ENCODE measurements around the gene FOLR3. TPM values are rescaled to one million over a fixed set of nuclear protein-coding genes. Genes with fewer than 3 reads are reported as not detected.
"Not testable (repeated sequence)": the region's sequence is repeated elsewhere in the genome, so short reads cannot be mapped to it uniquely, and the experiment has no call there.

Gene FOLR3
- total and polyA plus RNA-seq, 9 of the 15 experiments (the other 6 are each of a cell fraction or from before 2014, with no cell fraction given): not detected

- H3K9me3 ChIP-seq (replicated peaks; ENCODE audit: control insufficient read depth, insufficient read depth, low read depth, low read length); H3K4me2 ChIP-seq (ENCODE audit: insufficient read depth, low read length); intact Hi-C loops (cut with micrococcal nuclease); POLR2A ChIA-PET; H2AFZ ChIP-seq (ENCODE audit: low read depth, low read length); CTCF ChIA-PET (ENCODE audit: low intra/inter-chr PET ratio); ATAC-seq; H4K20me1 ChIP-seq (replicated peaks; ENCODE audit: control insufficient read depth, insufficient read depth, low read length); in situ Hi-C loops (cut with MboI); BruUV-seq (replicated peaks); H3K9me1 ChIP-seq (ENCODE audit: control insufficient read depth, insufficient read depth, low read length); H3K79me2 ChIP-seq (ENCODE audit: control insufficient read depth, insufficient read depth, low read length); H3K9ac ChIP-seq (ENCODE audit: insufficient read depth in 1 of 2, low read depth in 2 of 2, low read length in 2 of 2); DNase-seq (ENCODE audit: extremely low read depth in 1 of 4, low spot score in 3 of 4); H3K36me3 ChIP-seq (ENCODE audit: control insufficient read depth, insufficient read depth, low read length); H3K27ac ChIP-seq (ENCODE audit: extremely low read depth, low read depth, low read length); H3K4me1 ChIP-seq (replicated peaks in 1 of 2; ENCODE audit: control insufficient read depth in 2 of 2, insufficient read depth in 2 of 2, low read length in 2 of 2); FAIRE-seq; H3K4me3 ChIP-seq: not testable (repeated sequence)
- H3K27me3 ChIP-seq (ENCODE audit: control insufficient read depth in 2 of 2, insufficient read depth in 2 of 2, low read length in 2 of 2): peaks cover 3 to 22% of the 10 kb centered on the region in 2 experiments; a peak in 3 of 5 replicates
- WGBS (ENCODE audit: insufficient coverage, low coverage, missing lambda C conversion rate): 43% methylated on average over 5 of the region's 5 CpGs
Measured at GRCh38 chr11:72169046-72169555, 33.6 kb downstream of the FOLR3 start.

- H3K4me2 ChIP-seq (ENCODE audit: insufficient read depth, low read length); CTCF ChIA-PET (ENCODE audit: low intra/inter-chr PET ratio); H3K4me3 ChIP-seq; ATAC-seq; intact Hi-C loops (cut with micrococcal nuclease); POLR2A ChIA-PET; H3K9ac ChIP-seq (ENCODE audit: insufficient read depth in 1 of 2, low read depth in 2 of 2, low read length in 2 of 2); H3K9me1 ChIP-seq (ENCODE audit: control insufficient read depth, insufficient read depth, low read length); DNase-seq (ENCODE audit: extremely low read depth in 1 of 4, low spot score in 3 of 4); H3K79me2 ChIP-seq (ENCODE audit: control insufficient read depth, insufficient read depth, low read length); H3K9me3 ChIP-seq (replicated peaks; ENCODE audit: control insufficient read depth, insufficient read depth, low read depth, low read length); H2AFZ ChIP-seq (ENCODE audit: low read depth, low read length); H3K27ac ChIP-seq (ENCODE audit: extremely low read depth, low read depth, low read length); H3K36me3 ChIP-seq (ENCODE audit: control insufficient read depth, insufficient read depth, low read length); H3K4me1 ChIP-seq (replicated peaks in 1 of 2; ENCODE audit: control insufficient read depth in 2 of 2, insufficient read depth in 2 of 2, low read length in 2 of 2); H4K20me1 ChIP-seq (replicated peaks; ENCODE audit: control insufficient read depth, insufficient read depth, low read length); BruUV-seq (replicated peaks); FAIRE-seq; in situ Hi-C loops (cut with MboI): not testable (repeated sequence)
- peaks cover 3 to 25% of the 10 kb centered on the region in 2 experiments; a peak in 3 of 5 replicates for H3K27me3 ChIP-seq (ENCODE audit: control insufficient read depth in 2 of 2, insufficient read depth in 2 of 2, low read length in 2 of 2)
- 48% methylated on average over 3 of the region's 3 CpGs for WGBS (ENCODE audit: insufficient coverage, low coverage, missing lambda C conversion rate)
Measured at GRCh38 chr11:72169754-72170153, 34.2 kb downstream of the FOLR3 start.

GRCh38 chr11:72172043-72172442 lies 36.5 kb downstream of the FOLR3 start:
- 8% methylated on average over 4 of the region's 4 CpGs for WGBS (ENCODE audit: insufficient coverage, low coverage, missing lambda C conversion rate)

More at GRCh38 chr11:72172043-72172442, 36.5 kb downstream of the FOLR3 start:
- BruUV-seq (replicated peaks); intact Hi-C loops (cut with micrococcal nuclease); H3K4me3 ChIP-seq; H3K9me1 ChIP-seq (ENCODE audit: control insufficient read depth, insufficient read depth, low read length); H3K9ac ChIP-seq (ENCODE audit: insufficient read depth in 1 of 2, low read depth in 2 of 2, low read length in 2 of 2); H2AFZ ChIP-seq (ENCODE audit: low read depth, low read length); H3K9me3 ChIP-seq (replicated peaks; ENCODE audit: control insufficient read depth, insufficient read depth, low read depth, low read length); H3K27ac ChIP-seq (ENCODE audit: extremely low read depth, low read depth, low read length); DNase-seq (ENCODE audit: extremely low read depth in 1 of 4, low spot score in 3 of 4); H3K36me3 ChIP-seq (ENCODE audit: control insufficient read depth, insufficient read depth, low read length); H3K4me2 ChIP-seq (ENCODE audit: insufficient read depth, low read length); in situ Hi-C loops (cut with MboI); H3K79me2 ChIP-seq (ENCODE audit: control insufficient read depth, insufficient read depth, low read length); H3K4me1 ChIP-seq (replicated peaks in 1 of 2; ENCODE audit: control insufficient read depth in 2 of 2, insufficient read depth in 2 of 2, low read length in 2 of 2); H4K20me1 ChIP-seq (replicated peaks; ENCODE audit: control insufficient read depth, insufficient read depth, low read length); FAIRE-seq; CTCF ChIA-PET (ENCODE audit: low intra/inter-chr PET ratio): not testable (repeated sequence)
- POLR2A ChIA-PET: interaction anchor here (0.6 to 0.9 kb wide), 3 partner anchors 14 to 645 kb away, joined by 3 read pairs; no protein-coding TSS in a partner anchor
- H3K27me3 ChIP-seq (ENCODE audit: control insufficient read depth in 2 of 2, insufficient read depth in 2 of 2, low read length in 2 of 2): peaks cover 6 to 25% of the 10 kb centered on the region in 2 experiments; a peak in 3 of 5 replicates
- peak; percentile 35 for ATAC-seq
